Natural killer cell (primary cell): ENCODE results near the gene KDM2B. TPM values are rescaled to one million over a fixed set of nuclear protein-coding genes. Genes with fewer than 3 reads are reported as not detected.

Experiments used
- ATAC-seq, 3 donors: fragments of 150-1000 bp in 2 of 3; fragments of 200-7000 bp in 1 of 3; cut with Tn5 transposase; 1 replicate in 1 of 3; 2 replicates in 2 of 3; pipeline ENCODE4 v1.10.0; 2021; ENCODE audit warnings: mild to moderate bottlenecking in 2 of 3, moderate library complexity in 2 of 3
- DNase-seq, 2 donors: peaks; one replicate each; pipeline versions ENCODE4 v3.0.0 to v3.0.0-alpha.2; 2013 to 2021; ENCODE audit warnings: mixed read lengths in 1 of 2
- H3K27ac ChIP-seq: one replicate; pipeline ENCODE4 v1.5.1; 2013; ENCODE audit warnings: mild to moderate bottlenecking, low read length
- H3K27me3 ChIP-seq: one replicate; pipeline ENCODE4 v1.6.1; 2013; ENCODE audit warnings: low read length; ENCODE audit not compliant: control insufficient read depth, insufficient read depth
- H3K36me3 ChIP-seq: one replicate; pipeline ENCODE4 v1.6.1; 2013; ENCODE audit warnings: low read length; ENCODE audit not compliant: control insufficient read depth, insufficient read depth
- H3K4me1 ChIP-seq: one replicate; pipeline ENCODE4 v1.6.1; 2013; ENCODE audit warnings: low read length; ENCODE audit not compliant: control insufficient read depth, insufficient read depth
- H3K4me3 ChIP-seq: one replicate; pipeline ENCODE4 v1.5.1; 2013; ENCODE audit warnings: low read length
- H3K9me3 ChIP-seq: one replicate; pipeline ENCODE4 v1.6.1; 2013; ENCODE audit warnings: low read length; ENCODE audit not compliant: control insufficient read depth, insufficient read depth
- H3K27ac Mint-ChIP-seq, 2 donors: one replicate each; pipeline ENCODE4 v1.8.0; 2022; ENCODE audit warnings: mild to moderate bottlenecking in 2 of 2, mixed read lengths in 2 of 2, moderate library complexity in 1 of 2
- H3K27me3 Mint-ChIP-seq, 2 donors: one replicate each; pipeline ENCODE4 v1.8.0; 2022; ENCODE audit warnings: low read depth in 2 of 2, mixed read lengths in 2 of 2
- H3K36me3 Mint-ChIP-seq: one replicate; pipeline ENCODE4 v1.8.0; 2022; ENCODE audit warnings: mixed read lengths
- H3K4me1 Mint-ChIP-seq, 2 donors: one replicate each; pipeline ENCODE4 v1.8.0; 2022; ENCODE audit warnings: mixed read lengths in 2 of 2
- H3K4me3 Mint-ChIP-seq: one replicate; pipeline ENCODE4 v1.8.0; 2022; ENCODE audit warnings: mild to moderate bottlenecking, moderate library complexity, mixed read lengths
- H3K9me3 Mint-ChIP-seq, 2 donors: one replicate each; pipeline ENCODE4 v1.8.0; 2022; ENCODE audit warnings: mixed read lengths in 2 of 2
- CTCF ChIP-seq: fragments of 200-600 bp; IDR thresholded peaks from one replicate; pipeline ENCODE4 v1.8.0; 2022; ENCODE audit warnings: antibody characterized with exemption
- WGBS: methylation state at CpG from one replicate; pipeline ENCODE4 v1.1.7; 2013; ENCODE audit warnings: missing lambda C conversion rate; ENCODE audit not compliant: insufficient coverage; 5-methylcytosine and 5-hydroxymethylcytosine counted together
- intact Hi-C: fragments of 100-400 bp; cut with micrococcal nuclease; formaldehyde crosslinking; loops from one replicate; pipeline ENCODE4 v1.14.2; 2022
- total RNA-seq, 4 donors: library from RNA; stranded (reverse); fragments of 120-200 nt in 1 of 4; gene quantifications; one replicate each; pipeline versions ENCODE4 v1.2.3 to v1.2.4, GENCODE V29; 2013 to 2022

Gene KDM2B
- total RNA-seq, 3 donors from 2014 or later (not counting 1 experiment from before 2014, with no cell fraction given) = 97.3 to 106 (median 98.1) TPM

GRCh38 chr12:121550974-121551634 is 29.7 kb downstream of the KDM2B start:
- H3K27ac ChIP-seq = peak overlapping the region; percentile 53
- H3K4me1 Mint-ChIP-seq = peaks cover 9 to 14% of the 10 kb centered on the region in 2 donors
- peak overlapping the region; percentile 70 for H3K4me3 Mint-ChIP-seq
- H3K36me3 ChIP-seq = peaks cover 21% of the 10 kb centered on the region
- H3K4me1 ChIP-seq = peaks cover 26% of the 10 kb centered on the region
- no peaks in the 10 kb centered on the region for H3K9me3 Mint-ChIP-seq
- H3K27ac Mint-ChIP-seq = peak overlapping the region; percentile 92 to 94
- ATAC-seq (no peak), DNase-seq (no peak)
- H3K27me3 ChIP-seq = no peaks in the 10 kb centered on the region
- no peaks in the 10 kb centered on the region for H3K27me3 Mint-ChIP-seq
- TF ChIP-seq CTCF = no peak
- WGBS = 89% methylated on average over 12 of the region's 13 CpGs
- H3K36me3 Mint-ChIP-seq = no peaks in the 10 kb centered on the region
- H3K9me3 ChIP-seq = no peaks in the 10 kb centered on the region
- no peak overlapping the region for H3K4me3 ChIP-seq
- intact Hi-C loops = no loop called here

- Mint-ChIP-seq H3K9me3 (no peaks in the 10 kb centered on the region), H3K36me3 (no peaks in the 10 kb centered on the region), H3K27me3 (no peaks in the 10 kb centered on the region), H3K27ac (no peak overlapping the region), H3K4me1 (peaks cover 9 to 14% of the 10 kb centered on the region in 2 donors), H3K4me3 (no peak overlapping the region)
- Histone ChIP-seq H3K4me1 (peaks cover 26% of the 10 kb centered on the region), H3K4me3 (no peak overlapping the region), H3K27ac (no peak overlapping the region), H3K27me3 (no peaks in the 10 kb centered on the region), H3K9me3 (no peaks in the 10 kb centered on the region), H3K36me3 (peaks cover 23% of the 10 kb centered on the region)
- intact Hi-C loops = no loop called here
- ATAC-seq (no peak), DNase-seq (no peak)
- no peak for TF ChIP-seq CTCF
- 96% methylated on average over 7 of the region's 7 CpGs for WGBS
These were observed 31.7 kb downstream of the KDM2B start for GRCh38 chr12:121549075-121549474.

GRCh38 chr12:121545480-121545879 is 35.3 kb downstream of the KDM2B start:
- peaks cover 21% of the 10 kb centered on the region for H3K36me3 ChIP-seq
- intact Hi-C loops = no loop called here
- Mint-ChIP-seq H3K27me3 (no peaks in the 10 kb centered on the region), H3K36me3 (no peaks in the 10 kb centered on the region), H3K27ac (no peak overlapping the region), H3K4me3 (no peak overlapping the region), H3K9me3 (no peaks in the 10 kb centered on the region), H3K4me1 (peaks cover 0 to 5% of the 10 kb centered on the region in 2 donors)
- no peak for DNase-seq
- no peak overlapping the region for H3K27ac ChIP-seq
- H3K27me3 ChIP-seq = no peaks in the 10 kb centered on the region
- TF ChIP-seq CTCF = no peak
- H3K4me3 ChIP-seq = no peak overlapping the region
- H3K9me3 ChIP-seq = no peaks in the 10 kb centered on the region
- peaks cover 4% of the 10 kb centered on the region for H3K4me1 ChIP-seq
- WGBS = 97% methylated on average over 6 of the region's 6 CpGs
- no peak for ATAC-seq

- H3K27me3 Mint-ChIP-seq = no peaks in the 10 kb centered on the region
- no peaks in the 10 kb centered on the region for H3K9me3 ChIP-seq
- DNase-seq = no peak
- no peak overlapping the region for H3K27ac ChIP-seq
- H3K4me3 ChIP-seq = no peak overlapping the region
- no peak for TF ChIP-seq CTCF
- H3K4me3 Mint-ChIP-seq = no peak overlapping the region
- peaks cover 17% of the 10 kb centered on the region for H3K36me3 ChIP-seq
- intact Hi-C loops = no loop called here
- no peaks in the 10 kb centered on the region for H3K9me3 Mint-ChIP-seq
- ATAC-seq = no peak
- peaks cover 1 to 12% of the 10 kb centered on the region in 2 donors for H3K4me1 Mint-ChIP-seq
- WGBS = 100% methylated on average over 4 of the region's 8 CpGs
- H3K27ac Mint-ChIP-seq = no peak overlapping the region
- H3K36me3 Mint-ChIP-seq = no peaks in the 10 kb centered on the region
- no peaks in the 10 kb centered on the region for H3K27me3 ChIP-seq
- peaks cover 7% of the 10 kb centered on the region for H3K4me1 ChIP-seq
These were observed 37.0 kb downstream of the KDM2B start for GRCh38 chr12:121543786-121544185.
